Adipocyte (in vitro differentiated cells): ENCODE measurements around the gene SUFU.
"Not testable (repeated sequence)": the region's sequence is repeated elsewhere in the genome, so short reads cannot be mapped to it uniquely, and the experiment has no call there.

ENCODE experiments used
- DNase-seq: peaks from one replicate; pipeline ENCODE4 v3.0.0-alpha.2; 2015; ENCODE audit warnings: low read depth
- H3K27me3 ChIP-seq: replicated peaks from 2 replicates; pipeline ENCODE4 v1.7.0; 2013; ENCODE audit warnings: mild to moderate bottlenecking, low read length, moderate library complexity; ENCODE audit not compliant: control insufficient read depth, insufficient read depth
- H3K36me3 ChIP-seq: 2 replicates; pipeline ENCODE4 v1.7.0; 2013; ENCODE audit warnings: low read length, mild to moderate bottlenecking, moderate library complexity; ENCODE audit not compliant: control insufficient read depth, insufficient read depth, severe bottlenecking
- H3K4me1 ChIP-seq: 2 replicates; pipeline ENCODE4 v1.7.0; 2013; ENCODE audit warnings: mild to moderate bottlenecking, low read length, moderate library complexity; ENCODE audit not compliant: control insufficient read depth, insufficient read depth
- H3K4me3 ChIP-seq: 2 replicates; pipeline ENCODE4 v1.7.0; 2013; ENCODE audit warnings: mild to moderate bottlenecking, low read length, moderate library complexity
- H3K9ac ChIP-seq: 2 replicates; pipeline ENCODE4 v1.7.0; 2013; ENCODE audit warnings: mild to moderate bottlenecking, low read length, moderate library complexity
- H3K9me3 ChIP-seq: 2 replicates; pipeline ENCODE4 v1.7.0; 2013; ENCODE audit warnings: mild to moderate bottlenecking, low read length, moderate library complexity; ENCODE audit not compliant: control insufficient read depth

The SUFU gene

GRCh38 chr10:102658802-102659201 is 155.0 kb downstream of the SUFU start:
- no peak for DNase-seq
- Histone ChIP-seq H3K4me3 (no peak overlapping the region), H3K27me3 (no peaks in the 10 kb centered on the region), H3K9ac (peak overlapping the region; percentile 21), H3K36me3 (peaks cover 54% of the 10 kb centered on the region), H3K9me3 (no peaks in the 10 kb centered on the region), H3K4me1 (peaks cover 12% of the 10 kb centered on the region)

GRCh38 chr10:102660888-102661657 is 157.3 kb downstream of the SUFU start:
- H3K9ac ChIP-seq, result peak overlapping the region; percentile 46
- peaks cover 12% of the 10 kb centered on the region for H3K4me1 ChIP-seq
- peak; percentile 51 for DNase-seq
- no peak overlapping the region for H3K4me3 ChIP-seq
- no peaks in the 10 kb centered on the region for H3K9me3 ChIP-seq
- H3K36me3 ChIP-seq, result peaks cover 34% of the 10 kb centered on the region
- no peaks in the 10 kb centered on the region for H3K27me3 ChIP-seq

- Histone ChIP-seq H3K27me3 (no peaks in the 10 kb centered on the region), H3K36me3 (peaks cover 28% of the 10 kb centered on the region), H3K9me3 (no peaks in the 10 kb centered on the region), H3K4me1 (peaks cover 12% of the 10 kb centered on the region), H3K9ac (no peak overlapping the region), H3K4me3 (no peak overlapping the region)
- DNase-seq, result no peak
Observed at GRCh38 chr10:102661658-102662028, 157.9 kb downstream of the SUFU start.

- DNase-seq, result no peak
- no peak overlapping the region for H3K9ac ChIP-seq
- H3K4me1 ChIP-seq, result peaks cover 19% of the 10 kb centered on the region
- H3K36me3 ChIP-seq, result no peaks in the 10 kb centered on the region
- H3K27me3 ChIP-seq, result no peaks in the 10 kb centered on the region
- H3K9me3 ChIP-seq, result no peaks in the 10 kb centered on the region
- no peak overlapping the region for H3K4me3 ChIP-seq
Observed at GRCh38 chr10:102665904-102666509, 162.2 kb downstream of the SUFU start.

GRCh38 chr10:102667411-102667810 is 163.6 kb downstream of the SUFU start:
- H3K36me3 ChIP-seq, DNase-seq, H3K27me3 ChIP-seq, H3K4me3 ChIP-seq, H3K9me3 ChIP-seq, H3K9ac ChIP-seq: not testable (repeated sequence)
- peaks cover 15% of the 10 kb centered on the region for H3K4me1 ChIP-seq

GRCh38 chr10:102668326-102669107 is 164.7 kb downstream of the SUFU start:
- H3K9ac ChIP-seq, result no peak overlapping the region
- H3K4me1 ChIP-seq, result peaks cover 17% of the 10 kb centered on the region

GRCh38 chr10:102669206-102670064 is 165.7 kb downstream of the SUFU start:
- peaks cover 27% of the 10 kb centered on the region for H3K4me1 ChIP-seq
- H3K9ac ChIP-seq, result peak overlapping the region; percentile 37
- no peaks in the 10 kb centered on the region for H3K27me3 ChIP-seq
- no peaks in the 10 kb centered on the region for H3K9me3 ChIP-seq
- peak; percentile 74 for DNase-seq
- no peak overlapping the region for H3K4me3 ChIP-seq
- H3K36me3 ChIP-seq, result no peaks in the 10 kb centered on the region

More at GRCh38 chr10:102668326-102669107, 164.7 kb downstream of the SUFU start:
- no peaks in the 10 kb centered on the region for H3K27me3 ChIP-seq
- no peak overlapping the region for H3K4me3 ChIP-seq
- no peaks in the 10 kb centered on the region for H3K36me3 ChIP-seq
- no peak for DNase-seq
- H3K9me3 ChIP-seq, result no peaks in the 10 kb centered on the region

- H3K4me3 ChIP-seq, result no peak overlapping the region
- no peak overlapping the region for H3K9ac ChIP-seq
- peaks cover 34% of the 10 kb centered on the region for H3K4me1 ChIP-seq
- no peak for DNase-seq
- H3K27me3 ChIP-seq, result no peaks in the 10 kb centered on the region
- H3K36me3 ChIP-seq, result no peaks in the 10 kb centered on the region
- no peaks in the 10 kb centered on the region for H3K9me3 ChIP-seq
Observed at GRCh38 chr10:102670065-102670670, 166.4 kb downstream of the SUFU start.

GRCh38 chr10:102670871-102671434 is 167.2 kb downstream of the SUFU start:
- Histone ChIP-seq H3K36me3 (no peaks in the 10 kb centered on the region), H3K4me3 (no peak overlapping the region), H3K9ac (no peak overlapping the region), H3K27me3 (no peaks in the 10 kb centered on the region), H3K4me1 (peaks cover 41% of the 10 kb centered on the region), H3K9me3 (no peaks in the 10 kb centered on the region)
- DNase-seq, result no peak

- H3K9me3 ChIP-seq, result no peaks in the 10 kb centered on the region
- no peaks in the 10 kb centered on the region for H3K36me3 ChIP-seq
- H3K27me3 ChIP-seq, result no peaks in the 10 kb centered on the region
- H3K9ac ChIP-seq, result peak overlapping the region; percentile 70
- H3K4me1 ChIP-seq, result peaks cover 44% of the 10 kb centered on the region
- DNase-seq, result no peak
- H3K4me3 ChIP-seq, result peak overlapping the region; percentile 64
Observed at GRCh38 chr10:102673236-102673818, 169.6 kb downstream of the SUFU start.
